ENCODE measurements around the gene POLR2B.
"Not testable (repeated sequence)": the region's sequence is repeated elsewhere in the genome, so short reads cannot be mapped to it uniquely, and the experiment has no call there.

GRCh38 chr4:57060717-57061067 lies 82.0 kb downstream of the POLR2B start:
- TF ChIP-seq EP300, CTCF, POLR2A, POLR2AphosphoS5 (IDR thresholded peaks at IDR 0.05): not testable (repeated sequence)
